ENCODE measurements around the gene ATP2A3.

GRCh38 chr17:3916825-3917224, 47.4 kb downstream of the ATP2A3 start:
- no peak for TF ChIP-seq POLR2AphosphoS5 (IDR thresholded peaks at IDR 0.05; ENCODE audit: insufficient read depth, low read depth, low read length)
- no peak for TF ChIP-seq CTCF (IDR thresholded peaks at IDR 0.05; ENCODE audit: extremely low read depth in 1 of 2, insufficient read depth in 1 of 2, low read depth in 1 of 2, low read length in 2 of 2)
- TF ChIP-seq JUN (IDR thresholded peaks at IDR 0.05; ENCODE audit: borderline replicate concordance, insufficient read depth, insufficient read length, low read depth): no peak
- TF ChIP-seq POLR2A (IDR thresholded peaks at IDR 0.05; ENCODE audit: low read depth, low read length): no peak
- TF ChIP-seq MAX (IDR thresholded peaks at IDR 0.05; ENCODE audit: insufficient read depth, insufficient read length): no peak
- TF ChIP-seq EZH2 (IDR thresholded peaks at IDR 0.05; ENCODE audit: borderline replicate concordance, low read depth, low read length, severe bottlenecking): no peak
- no peak for TF ChIP-seq MYC (IDR thresholded peaks at IDR 0.05; ENCODE audit: low read depth, low read length)
- no peak for TF ChIP-seq GATA2 (IDR thresholded peaks at IDR 0.05; ENCODE audit: insufficient read depth, insufficient read length, low read depth, low read length)
- no peak for TF ChIP-seq FOS (IDR thresholded peaks at IDR 0.05; ENCODE audit: borderline replicate concordance, insufficient read depth, low read length)
